ENCODE data around the gene ANKRD13A.
"Not testable (repeated sequence)": the region's sequence is repeated elsewhere in the genome, so short reads cannot be mapped to it uniquely, and the experiment has no call there.

ANKRD13A gene

GRCh38 chr12:110048242-110049027 lies 49.2 kb downstream of the ANKRD13A start, which contains the start of gene C12orf76:
Gene C12orf76 (minus strand): TSS chr12:110048522. CDS start chr12:110048495, 27 bp downstream.
- peak; percentile 85 for DNase-seq (ENCODE audit: low read depth)

- DNase-seq (ENCODE audit: low read depth), result not testable (repeated sequence)
Measured at GRCh38 chr12:110049034-110049433, 49.8 kb downstream of the ANKRD13A start.

DNA sequence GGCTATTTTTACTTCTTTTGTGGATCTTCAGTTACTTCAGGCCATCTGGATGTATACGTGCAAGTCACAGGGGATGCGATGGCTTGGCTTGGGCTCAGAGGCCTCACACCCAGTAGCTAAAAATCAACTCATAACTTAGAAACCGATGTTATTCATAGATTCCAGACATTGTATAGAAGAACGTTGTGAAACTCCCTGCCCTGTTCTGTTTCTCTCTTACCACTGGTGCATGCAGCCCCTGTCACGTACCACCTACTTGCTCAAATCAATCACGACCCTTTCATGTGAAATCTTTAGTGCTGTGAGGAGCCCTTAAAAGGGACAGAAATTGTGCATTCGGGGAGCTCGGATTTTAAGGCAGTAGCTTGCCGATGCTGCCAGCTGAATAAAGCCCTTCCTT lies 50.4 kb downstream of the ANKRD13A start:
- DNase-seq (ENCODE audit: low read depth), result not testable (repeated sequence)

- DNase-seq (ENCODE audit: low read depth), result no peak
Measured at GRCh38 chr12:110050927-110051326, 51.7 kb downstream of the ANKRD13A start.

- DNase-seq (ENCODE audit: low read depth), result not testable (repeated sequence)
Measured at GRCh38 chr12:110055375-110056352, 56.4 kb downstream of the ANKRD13A start.

DNA sequence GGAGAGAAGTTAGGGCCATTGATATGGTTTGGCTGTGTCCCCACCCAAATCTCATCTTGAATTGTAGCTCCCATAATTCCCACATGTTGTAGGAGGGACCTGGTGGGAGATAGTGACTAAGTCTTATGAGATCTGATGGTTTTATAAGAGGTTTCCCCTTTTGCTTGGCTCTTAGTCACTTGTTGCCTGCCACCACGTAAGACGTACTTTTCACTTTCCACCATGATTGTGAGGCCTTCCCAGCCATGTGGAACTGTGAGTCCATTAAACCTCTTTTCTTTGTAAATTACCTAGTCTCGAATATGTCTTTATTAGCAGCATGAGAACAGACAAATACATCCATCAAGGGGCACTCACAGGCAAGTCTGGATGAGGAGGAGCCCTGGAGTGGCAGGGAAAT lies 57.4 kb downstream of the ANKRD13A start:
- DNase-seq (ENCODE audit: low read depth), result not testable (repeated sequence)

DNA sequence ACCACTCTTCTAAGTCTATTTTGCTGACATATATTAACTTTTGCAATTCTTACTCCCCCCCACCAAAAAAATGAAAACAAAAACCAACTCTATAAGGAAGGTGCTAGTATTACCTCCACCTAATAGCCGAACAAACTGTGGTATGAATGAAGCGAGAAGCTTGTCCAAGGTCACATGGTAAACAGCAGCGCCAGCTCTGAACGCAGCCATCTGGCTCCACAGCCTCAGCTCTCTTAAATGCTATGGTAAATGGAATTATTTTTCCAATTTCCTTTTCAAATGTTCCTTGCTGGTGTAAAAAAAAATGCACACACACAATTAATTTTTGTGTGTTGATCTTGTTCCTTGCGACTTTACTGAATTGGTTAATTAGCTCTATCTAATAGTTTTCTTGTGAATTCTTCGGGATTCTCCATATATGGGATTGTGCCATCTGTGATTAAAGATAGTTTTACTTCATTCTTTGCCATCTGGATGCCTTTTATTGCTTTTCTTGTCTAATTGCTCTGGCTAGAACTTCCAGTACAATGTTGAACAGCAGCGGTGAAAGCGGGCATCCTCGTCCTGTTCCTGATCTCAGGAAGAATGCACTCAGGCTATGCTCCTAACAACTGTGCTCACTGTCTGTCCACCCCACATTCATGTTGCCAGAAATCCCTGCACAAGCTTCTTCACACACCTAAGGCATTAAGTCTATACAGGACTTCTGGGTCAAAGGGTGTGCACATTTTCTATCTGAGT lies 59.8 kb downstream of the ANKRD13A start:
- DNase-seq (ENCODE audit: low read depth), result no peak

DNA sequence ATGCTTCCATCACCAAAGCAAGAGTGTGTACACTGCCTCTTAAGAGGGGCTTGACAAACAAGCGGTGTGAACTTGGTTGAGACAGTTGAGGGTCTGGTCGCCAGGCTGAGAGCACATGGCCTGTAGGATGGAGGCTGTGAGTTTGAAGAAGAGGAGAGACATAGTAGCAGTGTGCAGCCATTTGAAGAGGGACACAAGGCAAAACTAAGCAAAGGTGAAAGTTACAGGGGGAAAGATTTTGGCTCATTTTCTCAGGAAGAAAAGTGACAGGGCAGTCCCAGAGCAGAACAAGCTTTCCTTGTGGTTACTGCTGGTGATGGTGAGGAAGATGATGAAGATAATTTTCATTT lies 60.4 kb downstream of the ANKRD13A start:
- DNase-seq (ENCODE audit: low read depth), result no peak

- DNase-seq (ENCODE audit: low read depth), result no peak
Measured at GRCh38 chr12:110062241-110062640, 63.0 kb downstream of the ANKRD13A start.

GRCh38 chr12:110065540-110065939 lies 66.3 kb downstream of the ANKRD13A start:
- no peak for DNase-seq (ENCODE audit: low read depth)

DNA sequence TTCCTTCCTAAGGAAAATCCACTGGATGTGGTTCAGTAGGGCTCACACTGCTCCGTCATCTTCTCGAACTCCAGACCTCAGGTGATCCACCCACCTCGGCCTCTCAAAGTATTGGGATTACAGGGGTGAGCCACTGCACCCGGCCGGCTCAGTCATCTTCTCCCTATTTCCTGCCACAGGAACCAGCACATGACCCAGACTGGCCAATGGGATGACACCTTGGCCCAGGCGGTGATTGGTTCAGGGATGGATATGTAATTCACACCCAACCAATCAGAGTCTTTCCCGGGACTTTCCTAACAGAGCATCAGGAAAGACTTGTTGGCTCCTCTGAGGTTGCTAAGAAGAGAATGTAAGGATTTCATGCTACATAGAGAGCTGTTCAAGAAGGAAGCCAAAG lies 68.3 kb downstream of the ANKRD13A start:
- no peak for DNase-seq (ENCODE audit: low read depth)

DNA sequence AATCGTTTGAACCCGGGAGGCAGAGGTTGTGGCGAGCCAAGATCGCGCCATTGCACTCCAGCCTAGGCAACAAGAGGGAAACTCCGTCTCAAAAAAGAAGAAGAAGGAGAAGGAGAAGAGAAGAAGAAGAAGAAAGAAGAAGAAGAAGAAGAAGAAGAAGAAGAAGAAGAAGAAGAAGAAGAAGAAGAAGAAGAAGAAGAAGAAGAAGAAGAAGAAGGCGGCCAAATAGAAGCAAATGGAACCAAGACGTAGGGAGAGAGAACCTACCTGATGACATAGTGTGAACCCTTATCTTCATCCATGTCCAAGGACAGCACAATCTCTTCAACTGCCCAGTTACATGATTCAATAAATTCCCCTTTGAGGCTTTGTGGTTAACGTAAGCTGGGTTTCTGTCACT lies 68.9 kb downstream of the ANKRD13A start:
- DNase-seq (ENCODE audit: low read depth), result not testable (repeated sequence)

DNA sequence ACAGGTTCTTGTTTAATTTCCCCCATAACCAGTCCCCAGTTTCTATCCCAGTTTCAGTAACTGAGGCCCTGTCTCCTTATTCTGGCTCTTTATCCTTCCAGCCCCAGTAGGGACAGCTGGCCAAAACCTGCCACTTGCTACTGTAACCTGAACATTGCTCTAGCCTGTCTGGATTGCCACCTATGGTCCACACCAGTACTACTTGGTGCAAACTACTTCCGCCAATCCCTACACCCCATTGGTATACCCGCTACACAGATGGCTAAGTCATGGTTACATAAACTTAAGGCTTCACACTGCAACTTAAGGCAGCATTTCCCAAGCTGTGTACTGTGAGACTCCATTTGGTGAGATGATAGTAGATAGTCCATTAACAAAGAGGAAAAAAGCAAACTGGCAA lies 69.4 kb downstream of the ANKRD13A start:
- DNase-seq (ENCODE audit: low read depth), result no peak

DNA sequence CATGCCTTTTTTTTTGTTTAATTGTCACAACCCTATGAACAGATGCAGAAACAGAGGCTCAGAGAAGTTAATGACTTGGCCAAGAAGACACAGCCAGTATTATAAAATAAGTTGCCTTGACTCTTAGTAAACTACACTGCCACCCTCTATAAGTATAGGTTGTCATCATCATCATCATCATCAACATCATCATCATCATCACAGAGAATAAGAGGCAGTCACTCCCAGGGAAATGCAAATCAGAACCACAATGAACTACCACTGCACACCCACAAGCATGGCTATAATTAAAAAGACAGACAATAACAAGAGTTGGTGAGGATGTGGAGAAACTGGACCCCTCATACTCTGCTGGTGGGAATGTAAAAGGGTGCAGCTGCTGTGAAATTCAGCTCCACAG lies 72.3 kb downstream of the ANKRD13A start:
- DNase-seq (ENCODE audit: low read depth), result no peak

GRCh38 chr12:110071967-110072366 lies 72.7 kb downstream of the ANKRD13A start:
- no peak for DNase-seq (ENCODE audit: low read depth)

DNA sequence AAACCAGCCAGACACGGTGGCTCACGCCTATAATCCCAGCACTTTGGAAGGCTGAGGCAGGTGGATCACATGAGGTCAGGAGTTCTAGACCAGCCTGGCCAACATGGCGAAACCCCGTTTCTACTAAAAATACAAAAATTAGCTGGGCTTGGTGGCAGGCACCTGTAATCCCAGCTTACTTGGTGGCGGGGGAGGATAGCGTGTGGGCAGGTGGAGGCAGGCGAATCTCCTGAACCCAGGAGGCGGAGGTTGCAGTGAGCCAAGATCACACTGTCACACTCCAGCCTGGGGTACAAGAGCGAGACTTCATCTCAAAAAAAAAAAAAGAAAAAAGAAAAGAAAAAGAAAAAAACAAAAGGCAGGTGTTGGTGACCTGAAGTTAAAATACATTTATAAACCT lies 73.4 kb downstream of the ANKRD13A start:
- DNase-seq (ENCODE audit: low read depth), result not testable (repeated sequence)

DNA sequence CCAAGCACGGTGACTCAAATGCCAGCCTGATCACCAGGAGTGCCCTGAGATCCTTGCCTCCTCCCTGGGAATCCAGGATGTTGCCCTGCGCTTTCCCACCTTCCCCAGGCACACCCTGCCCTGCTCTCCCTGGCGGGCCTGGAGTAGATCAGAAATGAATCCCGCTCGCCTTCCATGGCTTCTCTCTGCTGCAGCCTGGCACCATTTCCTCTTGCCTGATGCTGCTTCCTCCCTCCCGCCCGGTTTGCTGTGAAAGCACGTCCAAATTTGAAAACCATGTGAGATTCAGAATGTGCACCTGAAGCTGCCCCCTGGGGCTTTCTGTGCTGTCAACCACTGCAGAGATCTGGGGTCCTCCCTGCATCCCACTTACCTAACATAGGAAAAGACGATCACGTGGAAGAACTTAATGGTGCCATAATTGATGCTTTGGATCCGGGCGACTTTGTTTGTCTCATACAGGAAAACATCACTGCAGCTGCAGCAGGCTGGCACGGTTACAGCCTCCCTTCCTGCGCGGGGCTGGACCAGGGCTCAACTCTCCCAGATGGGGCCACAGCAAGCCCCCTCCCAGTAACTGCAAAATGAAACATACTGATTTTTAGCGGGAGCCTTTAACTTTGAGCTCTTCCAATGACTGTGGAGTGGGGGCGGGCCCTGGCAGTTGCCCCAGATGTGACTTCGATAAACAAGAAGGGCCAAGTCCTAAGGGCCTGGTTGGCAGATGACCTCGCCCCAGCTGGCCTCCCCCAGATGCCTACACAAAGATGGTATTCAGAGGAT lies 74.0 kb downstream of the ANKRD13A start:
- no peak for DNase-seq (ENCODE audit: low read depth)

- no peak for DNase-seq (ENCODE audit: low read depth)
Measured at GRCh38 chr12:110074089-110074488, 74.9 kb downstream of the ANKRD13A start.

- DNase-seq (ENCODE audit: low read depth), result no peak
Measured at GRCh38 chr12:110075880-110076279, 76.7 kb downstream of the ANKRD13A start.

DNA sequence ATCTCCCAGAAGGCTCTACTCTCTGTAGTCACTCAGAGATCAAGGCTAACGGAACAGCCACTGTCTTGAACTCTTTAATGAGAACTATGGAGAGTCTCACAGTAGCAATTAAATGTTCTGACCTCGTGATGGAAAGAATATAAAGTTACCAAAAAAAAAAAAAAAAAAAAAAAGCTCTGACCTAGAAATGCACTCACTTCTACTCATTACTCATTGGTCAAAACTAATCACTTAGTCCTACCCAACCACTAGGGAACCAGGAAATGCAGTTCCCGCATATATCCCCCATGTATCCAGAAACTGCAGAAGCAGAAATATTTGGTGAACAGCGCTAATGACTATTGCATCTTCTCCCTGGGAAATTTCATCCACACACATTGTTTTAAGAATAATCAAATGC lies 78.6 kb downstream of the ANKRD13A start:
- no peak for DNase-seq (ENCODE audit: low read depth)

All from activated T-helper 1 cell treated with Interleukin-2 at 50 U/mL for 16 hours (primary cell).